GM21619 (cell line): ENCODE results near the gene ZFPM1.
"Not testable (repeated sequence)": the region's sequence is repeated elsewhere in the genome, so short reads cannot be mapped to it uniquely, and the experiment has no call there.

Source experiments
- ATAC-seq: cut with Tn5 transposase; IDR thresholded peaks from one replicate; pipeline ENCODE4 v1.9.1; 2021; ENCODE audit not compliant: unreplicated experiment

ZFPM1 gene

DNA sequence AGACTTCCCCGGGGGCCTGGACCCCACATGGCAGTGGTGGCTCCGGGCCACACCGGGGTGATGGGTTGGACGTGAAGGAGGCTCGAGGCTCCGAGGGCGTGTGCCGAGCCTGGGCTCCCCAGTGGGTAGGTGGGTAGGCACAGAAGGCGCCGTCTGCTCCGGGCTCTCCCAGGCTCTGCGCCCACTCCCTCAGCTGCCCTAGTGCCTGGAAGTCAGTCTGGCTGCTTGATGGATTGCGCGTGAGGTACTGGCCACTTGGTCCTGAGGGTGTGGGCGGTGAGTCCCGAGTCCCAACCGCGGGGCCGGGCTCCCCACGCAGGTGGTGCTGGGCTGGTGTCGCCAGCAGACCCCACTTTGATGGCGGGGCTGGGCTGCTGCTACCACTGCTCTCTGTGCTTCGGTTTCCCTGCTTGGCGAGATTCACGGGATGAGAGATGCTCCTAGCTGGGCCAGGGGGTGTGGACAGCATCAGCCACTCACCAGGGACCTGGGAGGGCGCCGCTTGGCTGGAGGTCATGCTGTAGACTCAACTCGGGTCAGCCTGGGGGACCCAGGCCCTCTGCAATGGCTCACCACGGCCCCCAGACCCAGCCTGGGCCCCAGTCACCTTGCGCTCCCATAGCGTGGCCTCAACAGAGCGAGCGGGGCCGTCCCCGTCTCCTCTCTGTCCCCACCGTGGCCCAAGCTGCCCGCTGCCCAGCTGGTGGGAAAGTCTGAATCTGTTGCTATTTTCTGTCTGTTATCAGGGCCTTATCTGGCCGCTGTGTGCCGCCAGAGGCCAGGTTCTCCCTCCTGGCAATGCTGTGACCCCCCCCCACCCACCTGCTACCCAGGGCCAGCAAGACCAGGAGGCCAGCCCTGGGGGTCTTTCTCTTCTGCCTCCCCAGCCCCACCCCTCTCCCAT lies 26.1 kb downstream of the ZFPM1 start:
- ATAC-seq: no peak

DNA sequence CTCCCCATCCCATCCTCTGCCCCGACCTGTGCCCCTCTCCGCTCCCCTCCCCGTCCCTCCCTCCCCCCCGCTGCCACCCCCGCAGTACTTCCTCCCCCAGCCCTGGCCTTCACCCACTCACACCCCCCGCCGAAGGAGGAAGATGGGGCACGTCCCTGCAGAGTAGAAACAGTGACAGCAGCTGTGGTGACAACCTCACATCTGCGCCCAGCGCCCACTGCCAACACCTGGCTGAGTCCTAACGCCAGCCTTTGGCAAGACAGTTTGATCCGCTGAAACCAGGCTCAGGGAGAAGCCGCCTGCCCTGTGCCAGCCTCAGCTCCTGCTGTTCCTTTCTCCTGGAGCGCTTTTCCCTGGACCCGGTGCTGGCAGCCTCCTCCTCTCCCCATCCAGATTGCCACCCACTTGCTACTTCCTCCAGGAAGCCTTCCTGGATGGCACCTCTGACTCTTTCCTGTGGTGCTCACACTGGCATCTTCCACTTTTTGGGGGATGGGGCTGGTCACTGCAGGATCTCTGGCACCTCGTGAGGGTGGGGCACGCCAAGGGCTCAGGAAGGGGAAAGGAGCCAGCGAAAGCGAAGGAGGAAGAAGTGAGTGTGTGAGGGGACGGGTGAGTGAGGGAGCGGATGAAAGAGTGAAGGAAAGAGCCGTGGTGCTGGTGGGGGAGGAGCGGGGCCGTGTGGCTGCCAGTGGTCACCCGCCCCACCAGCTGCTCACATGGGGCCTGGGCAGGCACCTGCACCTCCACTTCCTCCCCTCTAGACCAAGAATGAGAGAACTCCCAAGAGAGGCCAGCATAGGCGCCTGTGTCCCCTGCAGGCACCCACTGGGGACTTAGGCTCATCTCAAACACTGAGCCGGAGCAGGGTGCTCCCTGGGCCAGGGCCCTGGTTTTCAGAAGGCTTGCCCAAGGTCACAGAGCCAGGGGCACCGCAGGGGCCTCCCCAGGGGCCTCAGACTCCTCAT lies 27.0 kb downstream of the ZFPM1 start:
- peak; percentile 61 for ATAC-seq

DNA sequence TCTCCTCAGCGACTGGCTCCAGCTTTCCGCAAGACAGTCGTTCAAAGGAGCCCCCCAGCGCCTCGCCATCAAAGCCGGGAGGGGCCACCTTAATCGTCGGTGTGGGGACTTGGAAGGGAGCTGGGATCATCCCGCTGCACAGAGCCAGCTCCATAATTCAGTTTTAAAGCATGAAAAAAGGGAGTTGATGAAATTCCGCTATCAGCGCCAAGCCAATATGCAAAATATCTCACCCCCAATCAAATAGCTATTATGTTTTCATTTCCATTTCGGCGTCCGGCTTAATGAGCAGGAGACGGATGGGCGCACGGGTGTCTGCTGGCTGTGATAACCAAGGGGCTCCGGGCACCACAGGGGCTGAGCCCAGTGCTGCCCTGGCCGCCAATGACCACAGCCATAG lies 27.7 kb downstream of the ZFPM1 start:
- ATAC-seq: no peak

DNA sequence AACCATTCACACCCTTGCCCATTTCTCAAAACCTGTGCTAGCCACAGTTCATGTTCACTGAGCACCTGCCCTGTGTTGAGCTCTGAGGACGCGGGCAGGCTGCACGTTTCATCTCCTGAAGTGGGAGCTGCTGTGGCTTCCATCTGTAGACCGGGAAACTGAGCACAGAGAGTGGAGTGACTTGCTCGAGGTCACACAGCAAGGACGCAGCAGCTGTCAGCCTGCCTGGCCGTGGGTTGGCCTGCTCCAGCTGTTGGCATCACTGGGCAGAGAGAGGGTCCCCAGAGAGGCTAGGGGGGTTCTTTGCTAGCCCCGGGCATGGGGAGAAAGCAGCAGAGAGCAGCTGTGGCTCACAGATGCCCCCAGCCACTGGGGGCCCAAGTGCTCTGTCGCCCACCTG lies 28.8 kb downstream of the ZFPM1 start:
- ATAC-seq: no peak

DNA sequence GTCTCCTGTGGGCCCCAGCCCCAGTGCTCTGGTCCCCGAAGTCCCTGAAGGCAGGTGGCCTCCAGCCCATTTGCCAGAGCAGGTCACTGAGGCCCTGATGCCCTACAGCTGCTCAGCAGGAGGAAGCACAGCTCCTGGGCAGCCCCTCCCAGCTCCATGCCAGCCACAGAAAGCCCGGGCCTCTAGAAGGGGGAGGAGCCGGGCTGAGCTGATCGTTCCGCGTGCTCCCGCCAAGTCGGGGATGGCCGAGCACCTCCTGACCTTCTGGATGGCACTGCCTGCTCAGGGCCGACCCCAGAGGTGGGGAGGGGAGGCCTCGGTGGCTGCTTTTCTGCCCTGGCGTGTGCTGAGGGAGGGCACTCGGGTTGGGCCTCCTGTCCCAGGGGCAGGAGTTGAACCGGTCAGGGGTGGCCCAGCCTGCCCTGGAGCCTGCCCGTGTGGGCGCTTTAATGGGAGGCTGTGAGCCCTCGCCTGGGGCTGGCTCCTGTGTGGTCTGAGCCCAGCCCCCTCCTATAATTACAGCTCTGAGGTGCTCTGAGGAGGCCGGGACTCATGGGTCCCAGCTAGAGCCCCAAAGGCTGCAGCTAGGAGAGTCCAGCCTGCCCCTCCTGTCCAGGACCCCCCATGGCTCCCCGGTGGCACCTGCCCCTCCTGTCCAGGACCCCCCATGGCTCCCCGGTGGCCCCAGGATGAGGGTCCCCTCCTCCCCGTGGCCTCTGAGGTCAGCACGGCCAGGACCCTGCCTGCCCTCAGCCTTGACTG lies 29.7 kb downstream of the ZFPM1 start:
- ATAC-seq: no peak

DNA sequence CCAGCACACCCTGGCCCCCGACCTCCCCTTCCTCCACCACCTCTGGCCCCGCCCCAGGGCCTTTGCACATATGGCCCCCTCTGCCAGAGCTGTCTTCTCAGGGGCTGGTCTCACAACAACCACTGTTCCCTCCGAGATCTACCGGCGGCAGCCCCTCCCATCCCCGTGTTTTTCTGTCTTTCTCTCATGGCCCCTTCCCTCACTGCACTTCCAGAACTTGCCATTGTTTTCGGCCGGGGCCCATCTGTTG lies 30.2 kb downstream of the ZFPM1 start:
- no peak for ATAC-seq

DNA sequence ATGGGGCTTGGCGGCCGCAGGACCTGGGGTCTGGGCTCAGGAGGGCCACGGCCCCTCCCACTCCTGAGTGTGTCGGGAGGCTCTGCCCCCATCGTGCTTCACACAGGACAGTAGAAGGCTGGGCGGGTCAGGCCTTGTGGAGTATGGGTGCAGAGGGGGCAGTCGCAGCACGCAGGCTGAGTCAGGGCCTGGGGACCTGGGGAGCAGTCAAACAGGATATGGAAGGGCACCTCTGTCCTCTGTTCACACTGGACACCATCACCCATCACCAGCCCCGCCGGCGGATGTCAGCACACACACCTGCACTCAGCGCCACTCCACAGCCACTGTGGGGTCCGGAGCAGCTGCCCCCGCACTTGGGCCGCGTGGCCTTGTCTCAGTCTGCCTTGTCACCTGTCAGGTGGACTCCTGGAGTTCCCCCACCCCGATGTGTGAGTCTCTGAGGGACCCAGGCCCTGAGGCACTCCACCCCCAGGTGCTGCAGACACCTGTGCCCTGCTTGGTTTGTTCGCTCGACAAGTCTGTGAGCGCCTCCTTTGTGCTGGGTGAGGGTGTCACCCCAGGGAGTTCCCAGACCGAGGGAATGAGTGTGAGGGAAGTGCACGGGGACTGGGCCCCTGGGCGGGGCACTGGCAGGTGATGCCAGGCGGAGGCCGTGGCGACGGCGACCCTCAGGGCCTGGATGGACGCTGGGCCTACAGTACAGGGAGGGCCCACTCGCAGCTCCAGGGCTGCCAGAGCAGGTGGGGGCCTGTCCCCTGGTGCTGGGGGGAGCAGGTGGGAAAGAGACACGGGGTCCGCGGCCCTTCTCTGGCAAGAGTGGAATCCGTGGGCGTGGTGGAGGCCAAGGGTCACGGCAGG lies 31.7 kb downstream of the ZFPM1 start:
- no peak for ATAC-seq

DNA sequence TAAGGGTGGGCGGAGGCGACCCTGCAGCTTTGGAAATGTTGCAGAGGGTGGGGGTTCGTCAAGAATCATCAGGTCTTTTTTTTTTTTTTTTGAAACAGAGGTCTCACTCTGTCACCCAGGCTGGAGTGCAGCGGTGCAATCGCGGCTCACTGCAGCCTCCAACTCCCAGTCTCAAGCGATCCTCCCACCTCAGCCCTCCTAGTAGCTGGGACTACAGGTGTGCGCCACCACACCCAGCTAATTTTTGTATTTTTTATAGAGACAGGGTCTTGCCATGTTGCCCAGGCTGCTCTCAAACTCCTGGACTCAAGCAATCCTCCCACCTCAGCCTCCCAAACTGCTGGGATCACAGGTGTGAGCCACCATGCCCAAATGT lies 32.3 kb downstream of the ZFPM1 start:
- ATAC-seq: not testable (repeated sequence)

DNA sequence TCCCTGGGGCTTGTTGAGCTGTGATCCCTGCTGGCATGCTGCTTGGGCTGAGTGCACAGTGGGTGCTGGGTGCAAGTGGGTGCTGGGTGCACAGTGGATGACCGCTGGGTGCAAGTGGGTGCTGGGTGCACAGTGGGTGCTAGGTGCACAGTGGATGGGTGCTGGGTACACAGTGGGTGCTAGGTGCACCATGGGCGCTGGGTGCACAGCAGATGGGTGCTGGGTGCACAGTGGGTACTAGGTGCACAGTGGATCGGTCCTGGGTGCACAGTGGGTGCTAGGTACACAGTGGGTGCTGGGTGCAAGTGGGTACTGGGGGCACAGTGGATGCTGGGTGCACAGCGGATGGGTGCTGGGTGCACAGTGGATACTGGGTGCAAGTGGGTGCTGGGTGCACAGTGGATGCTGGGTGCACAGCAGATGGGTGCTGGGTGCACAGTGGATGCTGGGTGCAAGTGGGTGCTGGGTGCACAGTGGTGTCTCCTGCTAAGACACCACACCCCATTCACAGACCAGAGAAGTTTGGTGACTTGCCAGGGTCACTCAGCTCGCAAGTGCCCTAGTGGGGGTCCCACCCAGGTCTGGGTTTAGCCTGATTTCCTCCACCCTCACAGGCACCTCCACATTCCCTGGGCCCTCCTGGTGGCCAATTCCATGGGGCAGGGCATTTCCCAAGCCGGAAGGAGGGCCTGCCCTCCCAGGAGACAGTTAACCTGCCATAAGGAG lies 33.5 kb downstream of the ZFPM1 start:
- ATAC-seq: no peak

DNA sequence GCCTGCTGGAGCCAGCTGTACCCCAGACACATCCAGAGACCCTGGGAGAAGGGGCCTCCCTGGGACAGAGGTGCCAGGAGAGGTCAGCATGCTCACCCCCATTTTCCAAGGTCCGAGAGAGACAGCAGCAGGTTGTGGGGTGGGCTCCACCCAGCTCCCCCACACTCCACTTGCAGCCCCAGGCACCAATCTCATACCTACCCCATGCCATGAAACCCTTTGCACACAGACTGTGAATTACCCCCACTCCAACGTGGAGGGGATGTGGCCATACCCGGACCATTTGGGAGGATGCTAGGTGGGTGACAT lies 34.0 kb downstream of the ZFPM1 start:
- no peak for ATAC-seq

DNA sequence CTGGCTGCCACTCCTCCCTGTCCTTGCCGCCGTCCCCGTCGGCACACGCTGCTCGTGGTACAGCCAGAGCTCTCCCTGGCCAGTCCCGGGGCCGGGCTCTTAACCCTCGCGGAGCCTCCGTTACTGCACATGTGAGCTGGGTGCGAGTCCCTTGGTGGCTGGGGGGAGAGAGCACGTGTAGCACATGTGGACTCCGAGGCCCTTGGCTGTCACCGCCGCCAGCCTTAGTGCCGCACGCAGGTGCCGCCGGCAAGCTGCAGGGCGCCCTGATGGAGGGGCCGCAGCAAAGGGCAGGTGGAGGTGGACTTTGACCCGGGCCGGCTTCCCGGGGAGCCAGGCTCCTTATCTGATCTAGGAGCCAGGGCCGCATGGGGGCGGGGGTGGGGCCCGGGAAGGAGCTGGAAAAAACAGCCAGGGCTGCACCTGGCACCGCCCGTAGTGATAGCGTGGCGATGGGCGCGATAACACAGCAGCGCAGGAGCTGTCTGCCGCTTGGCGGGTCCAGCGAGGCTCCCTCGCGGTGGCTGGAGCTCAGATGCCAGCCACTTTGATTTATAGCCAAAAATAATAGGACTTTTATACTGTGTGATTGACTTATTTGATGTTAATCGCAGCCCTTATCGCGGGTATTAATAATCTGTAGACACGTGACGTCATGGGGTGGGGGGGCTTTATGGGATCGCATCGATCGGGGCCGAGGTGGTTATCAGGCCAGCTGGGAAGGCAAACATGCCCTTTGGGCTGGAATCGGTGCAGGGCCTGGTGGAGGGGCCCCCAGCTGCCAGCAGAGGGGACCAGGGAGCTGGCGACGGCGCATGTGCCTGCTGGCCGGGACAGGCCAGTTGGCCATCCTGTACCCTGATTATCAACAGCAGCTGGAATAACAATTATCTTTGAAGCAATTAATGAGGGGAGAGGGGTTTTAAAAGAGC lies 35.1 kb downstream of the ZFPM1 start:
- no peak for ATAC-seq

DNA sequence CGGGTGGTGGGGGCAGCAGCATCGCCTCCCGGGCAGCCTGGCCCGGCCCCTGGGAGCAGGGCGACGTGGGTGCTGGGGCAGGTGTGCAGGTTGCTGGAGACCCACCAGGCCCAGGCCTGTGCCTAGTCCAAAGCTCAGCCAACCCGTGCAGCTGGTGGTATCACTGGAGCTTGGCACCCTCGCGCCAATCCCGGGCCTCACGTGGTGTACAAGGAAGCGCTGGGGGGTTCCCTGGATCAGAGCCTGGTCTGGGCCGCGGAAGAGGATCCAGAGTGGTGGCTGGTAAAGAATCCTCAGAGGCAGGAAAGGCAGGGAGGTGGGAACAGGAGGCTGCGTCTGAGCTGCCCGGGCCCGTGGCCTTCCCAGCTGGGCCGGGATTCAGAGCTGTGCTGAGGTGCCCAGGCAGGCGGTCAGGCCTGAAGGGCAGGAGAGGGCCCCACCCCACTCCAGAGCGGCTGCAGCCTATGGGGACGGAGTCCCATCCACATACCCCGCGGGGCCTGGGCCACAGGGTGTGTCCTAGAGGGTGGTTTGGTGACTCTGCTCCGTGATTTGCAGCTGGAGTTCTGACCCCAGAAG lies 36.2 kb downstream of the ZFPM1 start:
- ATAC-seq: no peak

DNA sequence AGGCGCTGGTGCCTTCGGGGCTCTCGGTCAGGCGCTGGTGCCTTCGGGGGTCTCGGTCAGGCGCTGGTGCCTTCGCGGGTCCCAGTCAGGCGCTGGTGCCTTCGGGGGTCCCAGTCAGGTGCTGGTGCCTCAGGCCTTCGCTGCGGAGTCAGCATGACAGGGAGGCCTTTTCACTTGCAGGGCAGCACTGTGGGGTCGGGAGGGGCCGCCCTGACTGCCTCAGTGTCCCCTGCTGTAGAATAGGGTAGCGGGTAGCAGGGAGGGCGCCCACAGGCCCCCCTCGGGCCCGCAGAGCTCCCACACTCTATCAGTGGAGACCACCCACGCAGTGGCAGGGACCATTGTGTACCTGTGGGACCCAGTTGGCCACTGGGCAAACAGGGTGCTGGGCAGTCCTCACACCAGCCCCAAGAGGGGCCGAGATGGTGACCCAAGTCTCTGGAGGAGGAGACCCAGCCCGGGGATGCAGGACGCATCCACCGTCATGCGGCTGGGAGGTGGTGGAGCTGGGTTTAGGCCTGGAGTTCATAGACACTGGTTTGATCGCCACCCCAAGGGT lies 38.0 kb downstream of the ZFPM1 start:
- no peak for ATAC-seq

DNA sequence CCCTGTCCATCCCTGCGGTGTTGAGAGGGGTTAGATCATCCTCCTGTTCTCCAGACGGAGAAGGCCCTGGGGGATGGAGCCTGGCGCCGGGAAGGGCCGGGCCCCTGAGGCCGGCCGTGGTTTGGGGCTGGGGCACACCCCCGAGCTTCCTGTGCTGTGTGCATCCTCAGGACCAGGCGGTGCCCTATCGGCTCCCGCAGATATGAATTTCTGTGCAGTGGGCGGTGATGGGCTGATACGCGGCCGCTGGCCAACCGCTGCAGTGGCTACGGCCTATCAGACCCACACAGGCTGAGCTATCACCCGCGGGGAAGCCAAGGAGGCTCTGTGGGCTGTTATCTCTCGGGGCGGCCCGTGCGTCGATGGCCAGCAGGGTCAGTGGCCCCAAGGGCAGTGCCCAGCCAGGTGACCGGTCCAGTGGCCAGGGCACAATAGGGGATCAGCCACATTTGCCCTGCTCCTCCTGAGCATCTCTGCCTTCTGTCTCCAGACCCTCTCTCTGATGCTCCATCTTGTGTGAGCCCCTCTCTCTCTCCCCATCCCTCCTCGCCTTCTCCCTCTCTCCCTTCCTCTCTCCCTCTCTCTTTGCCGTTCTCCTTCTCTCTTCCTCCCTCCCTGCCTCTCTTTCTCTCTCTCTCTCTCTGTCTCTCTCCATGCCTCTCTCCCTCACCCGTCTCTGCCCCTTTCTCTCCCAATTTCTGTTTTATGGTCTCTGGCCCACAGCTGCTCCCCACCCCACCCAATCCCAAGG lies 38.7 kb downstream of the ZFPM1 start:
- no peak for ATAC-seq

DNA sequence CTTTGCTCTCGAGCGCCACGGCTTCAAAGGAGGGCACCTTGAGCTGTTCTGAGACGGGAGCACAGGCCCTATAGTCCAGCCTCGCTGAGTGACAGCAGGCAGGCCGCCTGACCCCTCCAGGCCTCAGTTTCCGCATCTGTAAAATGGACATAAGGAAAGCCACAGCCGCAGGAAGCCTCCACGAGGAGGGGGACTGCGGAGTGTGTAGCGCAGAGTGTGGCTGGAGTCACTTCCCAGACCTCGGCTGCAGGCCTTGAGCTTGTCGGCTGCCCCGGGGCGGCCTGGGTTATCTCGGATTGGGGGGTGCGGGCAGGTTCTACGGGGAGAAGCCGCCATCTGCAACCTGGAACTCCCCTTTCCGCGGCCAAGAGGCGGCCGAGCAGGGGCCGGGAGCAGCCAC lies 40.8 kb downstream of the ZFPM1 start:
- no peak for ATAC-seq

DNA sequence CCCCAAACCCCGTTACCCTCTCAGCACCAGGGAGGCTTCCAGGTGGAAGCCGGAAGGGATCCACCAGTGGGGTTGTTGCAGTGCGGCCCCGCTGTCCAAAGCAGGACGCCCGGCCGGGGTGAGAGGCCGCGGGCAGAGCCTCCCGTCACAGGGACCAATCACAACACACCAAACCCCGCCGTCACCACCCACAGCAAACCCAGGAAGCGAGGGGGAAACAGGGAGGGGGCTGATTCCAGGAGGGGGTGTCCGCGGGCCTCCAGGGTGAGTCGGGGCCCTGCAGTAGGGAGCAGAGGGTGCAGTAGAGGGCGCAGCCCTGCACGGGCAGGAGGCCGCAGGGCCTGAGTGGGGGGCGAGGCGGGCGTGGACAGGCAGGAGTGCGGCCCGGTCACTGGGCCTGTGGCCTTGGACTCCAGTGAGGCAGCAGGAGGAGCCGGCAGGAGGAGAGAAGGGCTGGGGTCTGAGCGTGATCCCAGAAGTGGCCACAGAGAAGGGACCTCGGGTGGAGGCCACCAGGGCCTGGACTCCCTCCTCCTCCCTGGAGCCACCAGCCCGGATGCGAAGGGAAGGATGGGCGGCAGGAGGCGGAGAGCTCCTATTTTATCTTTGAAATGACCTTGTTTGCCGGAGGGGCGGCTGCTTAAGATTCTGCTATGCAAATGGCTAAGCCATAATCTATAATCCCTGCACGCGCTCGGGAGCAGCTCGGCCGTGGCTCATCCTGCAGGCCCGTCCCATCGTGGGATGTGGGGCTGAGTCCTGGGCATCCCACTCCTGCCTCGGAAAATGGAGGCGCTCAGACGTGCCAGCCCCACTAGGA lies 41.5 kb downstream of the ZFPM1 start:
- ATAC-seq: no peak

DNA sequence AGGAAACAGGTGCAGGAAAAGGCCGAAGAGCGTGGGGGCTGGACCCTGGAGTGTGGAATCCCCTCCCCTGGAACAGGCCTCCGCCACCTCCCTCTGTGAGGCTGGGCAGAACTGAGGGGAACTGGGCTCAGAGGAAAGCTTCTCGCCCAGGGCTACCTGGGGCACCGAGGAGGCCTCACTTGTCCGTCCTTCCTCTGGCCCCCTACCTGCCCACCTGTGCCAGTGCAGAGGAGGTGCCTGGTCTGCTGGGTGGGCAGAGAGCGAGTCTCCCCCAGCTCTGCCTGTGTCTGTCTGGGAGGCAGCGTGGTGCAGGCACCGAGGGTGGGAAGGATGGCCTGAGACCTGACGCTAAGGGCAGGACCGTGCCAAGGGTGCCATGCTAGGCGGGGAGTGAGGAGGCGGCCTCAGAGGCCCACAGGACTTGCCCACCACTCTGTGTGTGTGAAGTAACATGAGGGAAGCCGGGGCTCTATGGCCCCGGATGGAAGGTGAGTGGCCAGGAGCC lies 42.2 kb downstream of the ZFPM1 start:
- no peak for ATAC-seq
